OCI-LY3 (cell line): ENCODE data around the gene C1orf141.
"Not testable (repeated sequence)": the region's sequence is repeated elsewhere in the genome, so short reads cannot be mapped to it uniquely, and the experiment has no call there.

Experiments
- H2AFZ ChIP-seq: fragments of 200-600, 300-600 bp; shearing (Covaris generic); 2 replicates; pipeline ENCODE4 v1.6.0; 2014; ENCODE audit warnings: antibody characterized with exemption, low read depth, low read length
- H3K27ac ChIP-seq: fragments of 200-600, 300-600 bp; sonication (generic); 2 replicates; pipeline ENCODE4 v1.5.1; 2014; ENCODE audit warnings: mild to moderate bottlenecking, low read length, moderate library complexity, mixed read lengths
- H3K27me3 ChIP-seq: fragments of 200-600, 300-600 bp; sonication (generic); 2 replicates; pipeline ENCODE4 v1.6.1; 2014; ENCODE audit warnings: low read depth, low read length, mixed read lengths
- H3K36me3 ChIP-seq: fragments of 200-600, 300-600 bp; sonication (generic); replicated peaks from 2 replicates; pipeline ENCODE3; 2014; ENCODE audit warnings: low read depth, low read length, mixed read lengths
- H3K4me1 ChIP-seq: fragments of 300-600, 200-600 bp; sonication (generic); 2 replicates; pipeline ENCODE4 v1.6.1; 2014; ENCODE audit warnings: low read length, mixed read lengths
- H3K4me2 ChIP-seq: fragments of 200-600, 300-600 bp; sonication (generic); 2 replicates; pipeline ENCODE4 v1.6.1; 2014; ENCODE audit warnings: low read length, mixed read lengths
- H3K4me3 ChIP-seq: fragments of 300-600, 200-600 bp; sonication (generic); 2 replicates; pipeline ENCODE4 v1.5.1; 2014; ENCODE audit warnings: antibody characterized with exemption, mild to moderate bottlenecking, low read length, moderate library complexity
- H3K79me2 ChIP-seq: fragments of 300-600, 200-600 bp; shearing (Covaris generic); 2 replicates; pipeline ENCODE4 v1.6.1; 2014; ENCODE audit warnings: mild to moderate bottlenecking, low read length, mixed read lengths
- H3K9ac ChIP-seq: fragments of 300-600, 200-600 bp; shearing (Covaris generic); 2 replicates; pipeline ENCODE4 v1.6.0; 2014; ENCODE audit warnings: mild to moderate bottlenecking, low read length, moderate library complexity
- H3K9me3 ChIP-seq: fragments of 200-600, 300-600 bp; shearing (Covaris generic); 2 replicates; pipeline ENCODE4 v1.6.1; 2014; ENCODE audit warnings: low read length, mixed read lengths; ENCODE audit not compliant: insufficient read depth
- H4K20me1 ChIP-seq: fragments of 200-600, 300-600 bp; sonication (generic); 2 replicates; pipeline ENCODE4 v1.6.1; 2016; ENCODE audit warnings: low read length, mixed read lengths; ENCODE audit not compliant: insufficient read depth
- CTCF ChIP-seq: fragments of 200-600, 300-600 bp; sonication (generic); IDR thresholded peaks from 2 replicates; pipeline ENCODE4 v1.5.1; 2014; ENCODE audit warnings: antibody characterized with exemption, low read length, low read depth
- EZH2phosphoT487 ChIP-seq: fragments of 200-600 bp; shearing (Covaris generic); IDR thresholded peaks from 2 replicates; pipeline ENCODE4 v1.6.1; 2018; ENCODE audit warnings: antibody characterized with exemption, mixed run types, low read depth

Gene C1orf141

DNA sequence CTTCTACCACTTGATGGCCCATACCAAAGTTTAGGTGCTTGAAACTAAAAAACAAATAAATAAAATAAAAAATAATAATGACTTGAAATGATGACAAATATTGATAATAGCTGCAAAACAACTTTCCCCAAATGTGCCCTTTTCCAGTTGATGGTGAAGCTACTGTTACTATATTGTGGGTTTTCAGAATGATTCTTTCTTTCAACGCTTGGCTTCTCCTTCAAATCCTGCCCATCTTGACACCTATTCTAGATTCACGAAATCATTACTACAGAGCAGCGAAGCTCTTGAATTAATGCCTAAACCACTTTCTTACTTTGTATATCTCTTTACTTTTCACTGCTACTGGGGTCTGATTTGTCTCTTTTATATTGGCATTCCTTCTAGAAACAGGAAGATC, 9.2 kb upstream of the C1orf141 start:
- Histone ChIP-seq H4K20me1 (no peaks in the 10 kb centered on the region), H3K4me3 (no peak overlapping the region), H3K27ac (no peak overlapping the region), H2AFZ (no peak overlapping the region), H3K36me3 (no peaks in the 10 kb centered on the region), H3K4me1 (peaks cover 43% of the 10 kb centered on the region), H3K9me3 (no peaks in the 10 kb centered on the region), H3K4me2 (peak overlapping the region; percentile 49), H3K79me2 (no peaks in the 10 kb centered on the region), H3K9ac (no peak overlapping the region), H3K27me3 (no peaks in the 10 kb centered on the region; the same call in 1 of the 2 replicates)
- no peak for TF ChIP-seq EZH2phosphoT487
- no peak for TF ChIP-seq CTCF

- Histone ChIP-seq H3K27me3 (no peaks in the 10 kb centered on the region; the same call in 1 of the 2 replicates), H3K9ac (no peak overlapping the region), H3K4me3 (no peak overlapping the region), H3K9me3 (no peaks in the 10 kb centered on the region), H3K79me2 (no peaks in the 10 kb centered on the region), H3K36me3 (no peaks in the 10 kb centered on the region), H3K4me1 (peaks cover 43% of the 10 kb centered on the region), H4K20me1 (no peaks in the 10 kb centered on the region), H3K4me2 (peak overlapping the region; percentile 21; the same call in 1 of the 2 replicates), H2AFZ (no peak overlapping the region), H3K27ac (no peak overlapping the region)
- no peak for TF ChIP-seq EZH2phosphoT487
- no peak for TF ChIP-seq CTCF
Measured at GRCh38 chr1:67142931-67143330, 8.2 kb upstream of the C1orf141 start.

DNA sequence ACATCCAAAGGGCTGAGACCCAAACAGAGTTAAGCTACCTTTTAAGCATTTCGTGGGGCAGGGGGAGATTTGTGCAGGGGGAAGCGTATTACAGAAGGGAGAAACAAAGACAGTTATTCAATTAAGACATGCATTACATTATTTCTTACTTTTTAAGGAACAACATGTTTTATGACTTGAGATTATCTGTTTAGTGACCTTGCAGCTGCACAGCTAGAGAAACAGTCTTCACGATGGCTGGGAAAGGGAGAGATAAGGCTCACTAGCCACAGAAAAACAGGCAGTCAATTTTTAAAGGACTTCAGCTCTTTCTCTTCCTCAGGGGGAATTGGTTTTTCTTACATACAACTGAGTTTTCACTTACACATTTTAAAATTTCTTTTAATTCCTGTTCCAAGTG, 7.1 kb upstream of the C1orf141 start:
- H3K9ac ChIP-seq, H3K27me3 ChIP-seq, H3K9me3 ChIP-seq, H3K4me2 ChIP-seq, H2AFZ ChIP-seq, H3K27ac ChIP-seq, H3K79me2 ChIP-seq, H3K36me3 ChIP-seq, H3K4me3 ChIP-seq, H4K20me1 ChIP-seq: not testable (repeated sequence)
- H3K4me1 ChIP-seq, result peaks cover 43% of the 10 kb centered on the region

- H3K27me3 ChIP-seq, result no peaks in the 10 kb centered on the region; the same call in 1 of the 2 replicates
- no peak overlapping the region for H3K27ac ChIP-seq
- H3K9me3 ChIP-seq, result no peaks in the 10 kb centered on the region
- H3K9ac ChIP-seq, result no peak overlapping the region
- H3K36me3 ChIP-seq, result no peaks in the 10 kb centered on the region
- H4K20me1 ChIP-seq, result no peaks in the 10 kb centered on the region
- no peaks in the 10 kb centered on the region for H3K79me2 ChIP-seq
- peaks cover 43% of the 10 kb centered on the region for H3K4me1 ChIP-seq
- peak overlapping the region; percentile 29 for H3K4me2 ChIP-seq
- no peak for TF ChIP-seq EZH2phosphoT487
- no peak for TF ChIP-seq CTCF
- no peak overlapping the region for H2AFZ ChIP-seq
- H3K4me3 ChIP-seq, result no peak overlapping the region
Measured at GRCh38 chr1:67140460-67140859, 5.7 kb upstream of the C1orf141 start.
